ENCODE data around the gene NFKBIE. TPM values are rescaled to one million over a fixed set of nuclear protein-coding genes. Genes with fewer than 3 reads are reported as not detected.
A peak's percentile ranks its signal among the peaks of the same experiment; 100 is the strongest.

NFKBIE gene
- total and polyA plus RNA-seq, 2 of the 13 experiments (the other 11 are each of a cell fraction or from before 2014, with no cell fraction given) = 6.7 to 14.5 TPM

GRCh38 chr6:44312901-44313788 is 47.8 kb upstream of the NFKBIE start, which contains the start of gene AARS2 (continued):
- TF ChIP-seq KMT2B (CRISPR knock-in tag; IDR thresholded peaks at IDR 0.05) = peak; percentile 98
- TF ChIP-seq RORA (CRISPR knock-in tag; IDR thresholded peaks at IDR 0.05) = no peak
- peak; percentile 94 for TF ChIP-seq ZFY (CRISPR knock-in tag; IDR thresholded peaks at IDR 0.05)
- peak; percentile 81; the same call in 1 of the 2 replicates for TF ChIP-seq TP53 (CRISPR knock-in tag; conservative IDR thresholded peaks at IDR 0.05)
- TF ChIP-seq TBX3 (IDR thresholded peaks at IDR 0.05; ENCODE audit: borderline replicate concordance) = peak; percentile 27; the same call in 1 of the 2 replicates
- peak; percentile 98 for TF ChIP-seq PHF8 (CRISPR knock-in tag; IDR thresholded peaks at IDR 0.05)
- peak; percentile 98 for TF ChIP-seq ZNF598 (CRISPR knock-in tag; IDR thresholded peaks at IDR 0.05; ENCODE audit: borderline replicate concordance)
- peak; percentile 91 for TF ChIP-seq ZNF225 (CRISPR knock-in tag; IDR thresholded peaks at IDR 0.05)
- TF ChIP-seq ARNTL (CRISPR knock-in tag; IDR thresholded peaks at IDR 0.05) = peak; percentile 84
- peak; percentile 55; the same call in 1 of the 2 replicates for TF ChIP-seq ZNF652 (CRISPR knock-in tag; IDR thresholded peaks at IDR 0.05; ENCODE audit: borderline replicate concordance, low read depth)
- no peak for TF ChIP-seq NR1H2 (CRISPR knock-in tag; IDR thresholded peaks at IDR 0.05; ENCODE audit: borderline replicate concordance, low read depth)
- TF ChIP-seq HNRNPK (IDR thresholded peaks at IDR 0.05; ENCODE audit: low read depth, low read length, poor library complexity, severe bottlenecking) = peak; percentile 25
- TF ChIP-seq REL (CRISPR knock-in tag; conservative IDR thresholded peaks at IDR 0.05) = peak; percentile 89; the same call in 1 of the 2 replicates
- peak; percentile 99 for TF ChIP-seq GATAD1 (CRISPR knock-in tag; IDR thresholded peaks at IDR 0.05)
- peak; percentile 89 for TF ChIP-seq ATF1 (CRISPR knock-in tag; IDR thresholded peaks at IDR 0.05)
- TF ChIP-seq TBL1XR1 (IDR thresholded peaks at IDR 0.05; ENCODE audit: borderline replicate concordance, low read length, partially characterized antibody) = peak; percentile 74
- peak; percentile 94 for TF ChIP-seq THAP11 (CRISPR knock-in tag; IDR thresholded peaks at IDR 0.05)
- TF ChIP-seq MATR3 (CRISPR knock-in tag; IDR thresholded peaks at IDR 0.05) = no peak; the same call in 1 of the 2 replicates
- peak; percentile 91 for TF ChIP-seq RFXANK (CRISPR knock-in tag; IDR thresholded peaks at IDR 0.05)
- peak; percentile 85 for TF ChIP-seq ZNF768 (CRISPR knock-in tag; IDR thresholded peaks at IDR 0.05)
- TF ChIP-seq ZNF567 (CRISPR knock-in tag; IDR thresholded peaks at IDR 0.05; ENCODE audit: borderline replicate concordance) = peak; percentile 83; the same call in 1 of the 2 replicates
- peak; percentile 94; the same call in 1 of the 2 replicates for TF ChIP-seq SP140L (CRISPR knock-in tag; IDR thresholded peaks at IDR 0.05; ENCODE audit: borderline replicate concordance)
- peak; percentile 98 for TF ChIP-seq IKZF5 (CRISPR knock-in tag; IDR thresholded peaks at IDR 0.05)
- TF ChIP-seq NR2F2 (IDR thresholded peaks at IDR 0.05; ENCODE audit: borderline replicate concordance, low read depth) = peak; percentile 33; the same call in 1 of the 2 replicates
- TF ChIP-seq ZNF333 (CRISPR knock-in tag; IDR thresholded peaks at IDR 0.05; ENCODE audit: borderline replicate concordance) = peak; percentile 89; the same call in 1 of the 2 replicates
- no peak for TF ChIP-seq ARNT (IDR thresholded peaks at IDR 0.05)
- peak; percentile 68; the same call in 1 of the 2 replicates for TF ChIP-seq GATA4 (IDR thresholded peaks at IDR 0.05; ENCODE audit: borderline replicate concordance, low read depth)
- TF ChIP-seq POLR2AphosphoS2 (IDR thresholded peaks at IDR 0.05; ENCODE audit: low read depth, low read length) = no peak
- TF ChIP-seq ZSCAN25 (CRISPR knock-in tag; IDR thresholded peaks at IDR 0.05) = peak; percentile 83; the same call in 1 of the 2 replicates
- TF ChIP-seq CCDC6 (CRISPR knock-in tag; IDR thresholded peaks at IDR 0.05) = peak; percentile 91
- TF ChIP-seq ZMYM4 (CRISPR knock-in tag; IDR thresholded peaks at IDR 0.05) = peak; percentile 100
- TF ChIP-seq JARID2 (CRISPR knock-in tag; IDR thresholded peaks at IDR 0.05; ENCODE audit: insufficient replicate concordance) = peak; percentile 98
- peak; percentile 87; the same call in 1 of the 2 replicates for TF ChIP-seq ZFP36L2 (CRISPR knock-in tag; IDR thresholded peaks at IDR 0.05)

Measured in HepG2 (cell line).